AG04450 (cell line): ENCODE results near the gene SGMS1. TPM values are rescaled to one million over a fixed set of nuclear protein-coding genes. Genes with fewer than 3 reads are reported as not detected.
"Not testable (repeated sequence)": the region's sequence is repeated elsewhere in the genome, so short reads cannot be mapped to it uniquely, and the experiment has no call there.

Experiments
- CTCF ChIA-PET: fragments of 300-600, 350-600 bp; formaldehyde crosslinking; extraction: SDS; loops from one replicate; lab custom pipeline; 2022; ENCODE audit warnings: antibody characterized with exemption, inconsistent platforms; lab: Charles Lee
- POLR2A ChIA-PET: fragments of 350-600 bp; formaldehyde crosslinking; extraction: SDS; loops from one replicate; lab custom pipeline; 2021; ENCODE audit warnings: antibody characterized with exemption, inconsistent platforms; lab: Yijun Ruan, JAX
- DNase-seq: peaks from one replicate; pipeline ENCODE4 v3.0.0-alpha.2; 2011; ENCODE audit warnings: low read depth, low spot score
- H3K27ac ChIP-seq: one replicate; pipeline ENCODE4 v1.5.1; 2012; ENCODE audit warnings: low read depth, low read length, control low read depth
- H3K27me3 ChIP-seq: one replicate; pipeline ENCODE4 v1.6.0; 2012; ENCODE audit warnings: low read length; ENCODE audit not compliant: control insufficient read depth, insufficient read depth
- H3K4me3 ChIP-seq: 2 replicates; pipeline ENCODE4 v1.5.1; 2011; ENCODE audit warnings: mild to moderate bottlenecking, low read depth, low read length, control low read depth
- H3K9me3 ChIP-seq: 2 replicates; pipeline ENCODE4 v1.5.1; 2012; ENCODE audit warnings: low read length; ENCODE audit not compliant: control insufficient read depth, insufficient read depth
- CTCF ChIP-seq: IDR thresholded peaks from 2 replicates; pipeline ENCODE4 v1.5.1; 2011; ENCODE audit warnings: low read depth, low read length, control low read depth, inconsistent platforms
- polyA plus RNA-seq: library from polyadenylated mRNA; depleted of rRNA; stranded (reverse); fragments of >200 nt; gene quantifications from 2 replicates; pipeline ENCODE4 v1.2.3, GENCODE V29; 2011

The SGMS1 gene
- polyA plus RNA-seq, 1 experiment = 17.7 TPM

- no peak for DNase-seq
- no peak for TF ChIP-seq CTCF
- Histone ChIP-seq H3K27me3 (no peaks in the 10 kb centered on the region), H3K4me3 (no peak overlapping the region), H3K27ac (no peak overlapping the region), H3K9me3 (no peaks in the 10 kb centered on the region)
- ChIA-PET CTCF (no interaction called here), POLR2A (no interaction called here)
Measured at GRCh38 chr10:50540826-50541122, 83.0 kb downstream of the SGMS1 start.

GRCh38 chr10:50540069-50540825 lies 83.5 kb downstream of the SGMS1 start:
- Histone ChIP-seq H3K27me3 (no peaks in the 10 kb centered on the region), H3K9me3 (no peaks in the 10 kb centered on the region), H3K4me3 (no peak overlapping the region), H3K27ac (no peak overlapping the region)
- ChIA-PET CTCF (no interaction called here), POLR2A (no interaction called here)
- DNase-seq = no peak
- TF ChIP-seq CTCF = no peak

GRCh38 chr10:50538555-50539398 lies 85.0 kb downstream of the SGMS1 start:
- no peak for TF ChIP-seq CTCF
- Histone ChIP-seq H3K27ac (no peak overlapping the region), H3K27me3 (no peaks in the 10 kb centered on the region), H3K9me3 (no peaks in the 10 kb centered on the region), H3K4me3 (no peak overlapping the region)
- no peak for DNase-seq
- ChIA-PET CTCF (interaction anchor here (0.6 kb wide), 1 partner anchor 137 kb away, joined by 4 read pairs; no protein-coding TSS in a partner anchor), POLR2A (no interaction called here)

GRCh38 chr10:50536617-50537240 lies 87.0 kb downstream of the SGMS1 start:
- no peak for TF ChIP-seq CTCF
- H3K9me3 ChIP-seq = no peaks in the 10 kb centered on the region
- ChIA-PET CTCF (no interaction called here), POLR2A (no interaction called here)
- H3K4me3 ChIP-seq = no peak overlapping the region
- no peak for DNase-seq
- no peaks in the 10 kb centered on the region for H3K27me3 ChIP-seq
- no peak overlapping the region for H3K27ac ChIP-seq

- H3K27ac ChIP-seq = not testable (repeated sequence)
- CTCF ChIA-PET = interaction anchor here (0.7 to 1.3 kb wide), 3 partner anchors 9 to 73 kb away, joined by 3 to 4 read pairs (median 3); no protein-coding TSS in a partner anchor
Measured at GRCh38 chr10:50534748-50535376, 88.9 kb downstream of the SGMS1 start.

More at GRCh38 chr10:50534748-50535376, 88.9 kb downstream of the SGMS1 start:
- POLR2A ChIA-PET, H3K4me3 ChIP-seq, H3K9me3 ChIP-seq, H3K27me3 ChIP-seq: not testable (repeated sequence)
- DNase-seq = peak; percentile 37
